ENCODE data around the gene MBNL1.
"Not testable (repeated sequence)": the region's sequence is repeated elsewhere in the genome, so short reads cannot be mapped to it uniquely, and the experiment has no call there.

The MBNL1 gene

DNA sequence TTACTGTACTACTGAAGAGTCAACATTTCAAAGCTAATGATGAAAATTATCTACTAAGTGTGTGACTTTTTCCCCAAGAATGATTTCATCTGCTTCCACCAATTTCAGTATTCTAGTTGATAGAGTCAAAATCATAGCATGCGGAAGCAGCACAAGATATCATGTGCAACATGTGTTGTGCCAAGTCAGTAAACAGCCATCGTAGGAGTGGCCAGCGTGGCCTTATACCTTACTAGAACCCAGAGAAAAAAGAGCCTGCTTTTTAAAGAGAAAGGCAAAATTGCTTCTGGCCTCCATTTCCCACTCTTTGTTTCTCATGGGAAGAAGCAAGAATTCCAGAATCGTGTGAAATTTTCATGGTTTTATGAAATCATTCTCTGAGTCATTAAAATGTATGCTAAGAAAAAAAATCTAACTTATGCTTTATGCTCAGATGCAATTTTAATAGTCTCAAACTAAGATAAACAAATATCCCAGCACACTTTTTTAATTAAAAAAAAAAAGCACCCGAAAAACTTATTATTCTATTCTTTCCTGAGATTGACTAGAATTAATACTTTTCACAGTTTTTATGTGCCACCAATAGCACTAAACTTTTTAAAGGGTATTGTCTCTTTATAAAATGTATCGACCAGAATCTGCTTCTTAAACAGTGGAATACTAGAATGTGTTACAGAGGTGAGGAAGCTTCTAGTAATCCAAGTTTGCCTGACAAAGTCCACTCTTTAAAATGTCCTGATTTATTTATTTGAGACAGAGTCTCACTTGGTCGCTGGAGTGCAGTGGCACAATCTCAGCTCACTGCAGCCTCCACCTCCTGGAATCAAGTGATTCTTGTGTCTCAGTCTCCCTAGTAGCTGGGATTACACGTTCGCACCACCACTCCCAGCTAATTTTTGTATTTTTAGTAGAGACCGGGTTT lies 87.3 kb downstream of the MBNL1 start:
- DNase-seq = no peak

DNA sequence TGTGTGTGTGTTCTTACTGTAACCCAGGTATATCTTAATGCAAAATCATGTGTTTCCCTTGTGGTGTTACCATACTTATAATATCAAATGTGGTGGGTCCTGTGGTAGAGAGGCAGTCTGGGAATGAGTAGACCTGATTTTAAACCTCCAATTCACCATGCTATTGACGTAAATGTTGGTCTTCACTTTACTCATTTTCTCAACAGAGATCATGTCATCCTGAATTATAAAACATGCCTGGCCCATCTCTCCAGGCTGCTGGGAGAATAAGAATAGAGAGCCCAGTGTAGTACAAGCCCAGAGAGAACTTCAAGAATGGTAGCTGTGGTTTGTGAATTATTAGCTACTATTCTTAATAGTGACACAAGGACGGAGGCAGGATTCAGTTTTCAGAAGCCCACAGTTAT lies 88.1 kb downstream of the MBNL1 start:
- DNase-seq = no peak

DNA sequence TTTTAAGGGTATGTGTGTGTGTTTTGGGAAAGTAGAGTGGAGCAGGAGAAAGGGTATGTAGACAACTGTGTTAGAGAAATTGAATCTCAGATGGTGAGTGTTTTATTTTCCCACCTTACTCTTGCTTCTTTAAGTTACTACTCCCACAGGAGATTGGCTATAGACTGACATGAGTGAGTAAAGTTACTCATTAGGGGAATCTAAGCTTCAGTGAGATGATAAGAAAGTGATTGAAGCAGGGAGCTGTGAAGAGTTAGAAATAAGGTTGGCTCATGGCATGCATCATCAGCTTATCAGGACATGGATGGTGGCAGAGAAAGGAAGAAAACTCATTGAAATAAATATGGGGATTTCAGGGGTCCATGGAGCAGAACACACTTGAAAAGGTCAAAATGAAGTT lies 88.9 kb downstream of the MBNL1 start:
- DNase-seq = no peak

DNA sequence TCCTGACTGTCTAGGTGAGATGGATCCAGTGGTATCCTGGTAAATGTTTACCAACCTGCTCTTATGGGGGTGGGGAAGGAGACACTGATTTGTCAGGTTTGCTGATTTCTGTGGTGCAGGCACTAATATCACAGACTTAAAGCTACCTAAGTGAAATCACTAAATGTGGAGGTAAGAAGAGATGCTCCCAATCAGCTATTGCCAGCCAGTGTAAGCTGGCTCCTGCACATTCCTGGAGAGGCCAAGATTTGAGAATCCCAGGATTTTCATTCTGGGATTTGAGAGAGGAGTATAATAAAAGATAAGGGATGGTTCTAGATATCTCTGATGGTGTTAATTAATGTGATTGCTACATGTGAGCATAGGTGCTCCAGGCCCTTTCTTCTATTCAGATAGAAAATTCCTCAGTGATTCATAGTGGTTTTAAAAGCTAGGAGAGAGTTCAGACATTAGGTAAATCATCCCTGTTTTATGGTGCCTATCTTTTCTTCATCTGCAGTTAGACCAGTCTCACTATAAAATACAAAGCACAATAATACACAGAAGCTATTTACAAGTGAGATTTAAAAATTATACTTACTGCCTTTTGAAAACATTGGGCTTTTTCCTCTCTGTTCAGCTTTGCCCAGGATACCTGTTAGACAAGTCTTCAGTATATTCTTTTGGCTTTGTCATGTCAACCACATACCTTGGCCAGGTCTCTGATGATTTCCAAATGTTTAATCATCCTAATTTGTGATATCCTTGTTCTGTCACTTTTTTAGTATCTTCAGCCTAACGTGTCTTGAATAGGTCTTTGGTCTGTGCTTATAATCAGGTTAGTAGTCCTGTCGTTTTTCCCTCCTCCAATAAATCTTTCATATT lies 90.9 kb downstream of the MBNL1 start:
- no peak for DNase-seq

DNA sequence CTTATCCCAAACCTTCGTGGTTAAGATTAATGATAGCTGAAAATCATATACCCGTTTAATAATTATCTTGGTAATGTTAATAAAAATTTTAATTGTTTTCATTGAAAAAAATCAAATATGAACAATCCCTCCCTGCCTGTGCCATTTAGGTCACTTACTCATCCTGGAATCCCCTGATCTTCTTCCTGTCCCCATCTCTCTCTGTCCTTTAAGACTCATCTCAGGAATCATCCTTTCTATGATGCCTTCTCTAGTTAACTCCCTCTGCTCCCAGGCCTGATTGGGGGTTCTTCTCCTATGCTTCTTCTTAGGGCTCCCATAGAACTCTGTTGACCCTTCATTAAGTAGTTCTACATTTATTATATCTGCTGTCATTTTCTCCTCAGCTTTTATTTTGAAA lies 91.6 kb downstream of the MBNL1 start:
- no peak for DNase-seq

DNA sequence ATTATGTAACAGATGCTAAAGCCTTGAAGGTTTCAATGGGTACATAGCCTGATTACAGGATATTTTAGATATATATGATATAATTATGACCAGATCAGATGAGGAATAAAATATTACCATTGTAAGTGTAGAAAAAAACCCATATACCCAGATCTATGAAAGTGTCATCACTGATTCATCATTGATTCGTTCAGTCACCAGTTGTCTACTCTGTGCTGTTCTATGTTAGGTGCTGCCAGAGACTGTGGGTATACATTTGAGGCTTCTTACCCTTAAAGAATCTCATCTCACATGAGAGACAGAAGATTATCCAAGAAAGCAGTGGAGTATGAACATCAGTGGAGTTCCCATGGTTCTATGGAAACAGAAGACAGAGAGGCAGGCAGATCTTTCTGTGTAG lies 92.2 kb downstream of the MBNL1 start:
- DNase-seq = no peak

DNA sequence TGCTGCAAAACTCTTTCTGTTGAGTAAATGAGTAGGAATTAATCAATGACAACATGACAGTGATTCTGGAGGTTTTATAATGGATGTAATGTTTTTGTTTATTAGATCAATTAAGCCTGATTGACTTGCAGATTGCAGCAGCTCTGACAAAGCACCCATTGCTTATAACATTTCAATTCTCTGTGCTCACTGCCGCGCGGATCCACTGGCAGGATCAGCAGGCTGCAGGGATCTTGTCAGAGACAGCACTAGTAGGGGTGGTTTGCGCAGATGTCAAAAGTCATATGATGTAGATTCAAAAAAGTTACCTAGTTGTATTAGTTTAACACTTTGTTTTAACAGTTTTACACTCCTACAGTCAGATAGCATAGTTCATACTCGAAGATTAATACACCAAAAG lies 93.4 kb downstream of the MBNL1 start:
- no peak for DNase-seq

DNA sequence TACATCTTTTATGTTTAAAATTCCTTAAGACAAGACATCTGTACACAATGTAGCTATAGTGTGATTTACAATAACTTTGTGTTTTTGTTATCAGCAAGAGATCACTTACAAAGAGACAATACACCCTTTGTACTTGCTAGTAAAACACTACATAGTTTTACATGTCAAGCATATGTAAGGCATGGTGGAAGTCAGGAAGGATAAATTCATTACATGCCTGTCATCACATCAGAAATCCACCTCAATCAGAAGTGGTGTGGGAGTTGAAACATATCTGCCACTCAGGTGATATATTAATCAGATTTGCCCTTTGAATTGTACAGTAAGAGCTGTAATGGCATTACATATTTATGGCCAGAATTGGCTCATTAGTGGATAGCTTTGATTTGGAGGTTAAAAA lies 95.5 kb downstream of the MBNL1 start:
- no peak for DNase-seq

DNA sequence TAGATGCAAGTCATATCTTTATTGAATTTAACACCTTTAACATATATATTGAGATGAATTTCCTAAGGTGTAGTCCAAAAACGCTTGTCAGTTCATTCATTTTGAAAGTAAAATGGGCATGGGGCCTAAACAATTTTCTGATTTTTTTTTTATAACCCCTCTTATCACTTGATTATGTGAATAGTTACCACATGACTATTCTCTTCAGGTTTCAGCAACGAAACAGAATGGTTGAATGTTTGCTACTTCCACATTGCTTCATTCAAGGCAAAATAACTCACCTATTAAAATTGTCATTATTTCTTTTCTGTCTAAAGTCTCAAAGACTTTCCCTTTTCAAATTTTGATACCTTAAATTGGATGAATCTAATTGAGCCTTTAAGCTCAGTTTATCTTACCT lies 96.4 kb downstream of the MBNL1 start:
- DNase-seq = no peak

DNA sequence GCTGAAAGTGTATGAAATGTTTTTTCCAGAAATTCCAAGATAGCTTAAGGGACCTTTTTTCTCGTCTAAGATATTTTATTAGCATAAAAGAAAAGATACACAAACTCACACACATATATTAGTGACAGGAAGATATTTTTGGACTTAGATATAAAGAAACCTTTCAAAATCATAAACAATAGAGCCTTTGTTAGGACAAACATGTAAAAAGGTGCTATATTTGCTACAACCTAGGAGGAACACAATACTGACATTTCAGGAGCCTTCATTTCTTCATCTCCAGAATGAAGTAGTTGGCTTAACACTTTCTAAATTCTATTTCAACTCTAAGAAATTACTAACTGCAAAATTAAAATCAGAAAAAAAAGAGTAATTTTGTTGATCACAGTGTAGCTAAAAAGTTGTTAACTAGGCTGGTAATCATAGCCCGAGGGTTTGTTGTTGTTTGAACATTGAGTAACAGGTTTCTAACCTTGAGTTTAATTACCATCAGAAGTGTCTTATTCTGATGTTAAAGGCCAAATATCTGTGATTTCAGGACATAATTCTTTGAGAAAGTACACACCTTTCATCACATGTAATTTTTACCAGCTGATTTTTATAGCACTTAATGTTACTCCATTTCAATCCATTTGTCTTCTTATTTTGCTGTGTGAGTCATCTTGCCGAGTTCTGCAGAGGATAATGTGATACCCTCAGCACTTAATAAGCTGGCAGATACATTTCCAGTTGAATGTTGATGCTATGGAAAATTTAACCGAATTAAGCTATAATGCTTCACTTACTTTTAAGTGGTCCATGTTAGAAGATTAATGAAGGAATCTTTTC lies 97.3 kb downstream of the MBNL1 start:
- no peak for DNase-seq

DNA sequence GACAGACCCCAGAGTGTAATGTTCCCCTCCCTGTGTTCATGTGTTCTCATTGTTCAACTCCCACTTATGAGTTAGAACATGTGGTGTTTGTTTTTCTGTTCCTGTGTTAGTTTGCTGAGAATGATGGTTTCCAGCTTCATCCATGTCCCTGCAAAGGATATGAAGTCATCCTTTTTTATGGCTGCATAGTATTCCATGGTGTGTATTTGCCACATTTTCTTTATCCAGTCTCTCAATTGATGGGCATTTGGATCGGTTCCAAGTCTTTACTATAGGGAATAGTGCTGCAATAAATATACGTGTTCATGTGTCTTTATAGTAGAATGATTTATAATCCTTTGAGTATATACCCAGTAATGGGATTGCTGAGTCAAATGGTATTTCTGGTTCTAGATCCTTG lies 98.5 kb downstream of the MBNL1 start:
- DNase-seq = not testable (repeated sequence)

DNA sequence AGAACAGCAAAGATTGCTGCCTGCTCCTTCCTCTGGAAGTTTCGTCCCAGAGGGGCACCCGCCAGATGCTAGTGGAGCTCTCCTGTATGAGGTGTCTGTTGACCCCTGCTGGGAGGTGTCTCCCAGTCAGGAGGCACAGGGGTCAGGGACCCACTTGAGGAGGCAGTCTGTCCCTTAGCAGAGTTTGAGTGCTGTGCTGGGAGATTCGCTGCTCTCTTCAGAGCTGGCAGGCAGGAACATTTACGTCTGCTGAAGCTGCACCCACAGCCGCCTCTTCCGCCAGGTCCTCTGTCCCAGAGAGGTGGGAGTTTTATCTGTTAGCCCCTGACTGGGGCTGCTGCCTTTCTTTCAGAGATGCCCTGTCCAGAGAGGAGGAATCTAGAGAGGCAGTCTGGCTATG lies 103.9 kb downstream of the MBNL1 start:
- DNase-seq = not testable (repeated sequence)

DNA sequence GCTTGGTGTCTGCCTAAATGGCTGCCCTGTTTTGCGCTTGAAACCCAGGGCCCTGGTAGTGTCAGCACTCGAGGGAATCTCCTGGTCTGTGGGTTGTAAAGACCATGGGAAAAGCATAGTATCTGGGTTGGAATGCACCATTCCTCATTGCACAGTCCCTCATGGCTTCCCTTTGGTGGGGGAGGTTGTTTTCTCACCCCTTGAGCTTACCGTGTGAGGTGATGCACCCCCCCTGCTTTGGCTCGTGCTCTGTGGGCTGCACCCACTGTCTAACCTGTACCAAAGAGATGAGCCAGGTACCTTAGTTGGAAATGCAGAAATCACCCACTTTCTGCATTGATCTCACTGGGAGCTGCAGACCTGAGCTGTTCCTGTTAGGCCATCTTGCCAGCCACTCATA lies 104.7 kb downstream of the MBNL1 start:
- no peak for DNase-seq

DNA sequence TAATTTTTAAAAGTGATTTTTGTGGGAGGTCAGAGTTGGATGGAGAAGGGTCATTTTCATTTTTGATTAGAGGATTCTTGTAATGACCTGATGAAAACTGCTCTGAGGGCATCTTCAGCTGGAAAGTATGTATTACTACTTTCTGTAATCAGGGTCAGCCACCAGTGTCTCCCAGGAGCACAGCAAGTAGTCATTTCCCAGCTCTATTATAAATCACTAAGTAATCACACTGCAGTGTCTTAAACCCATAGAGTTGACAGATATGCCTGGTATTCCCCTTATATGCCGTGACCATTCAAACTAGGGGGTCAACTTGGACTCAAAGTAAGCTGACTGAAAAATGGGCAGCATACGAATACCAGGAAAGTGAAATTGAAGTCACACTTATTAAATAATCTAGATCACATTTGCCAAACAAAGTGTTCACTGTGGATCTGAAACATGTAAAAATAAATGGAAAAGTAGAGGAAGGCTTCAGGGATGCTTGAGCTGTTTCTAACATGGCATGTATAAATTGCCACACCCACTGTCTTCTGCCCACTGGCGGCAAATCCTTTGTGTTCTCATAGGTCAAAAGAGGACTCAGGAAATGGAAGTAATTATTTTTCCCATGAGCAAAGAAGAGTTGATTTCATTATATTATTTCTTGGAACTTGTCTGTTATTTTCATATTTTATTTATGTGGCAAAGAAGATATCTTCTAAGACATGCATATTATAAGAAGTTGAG lies 105.7 kb downstream of the MBNL1 start:
- DNase-seq = no peak

DNA sequence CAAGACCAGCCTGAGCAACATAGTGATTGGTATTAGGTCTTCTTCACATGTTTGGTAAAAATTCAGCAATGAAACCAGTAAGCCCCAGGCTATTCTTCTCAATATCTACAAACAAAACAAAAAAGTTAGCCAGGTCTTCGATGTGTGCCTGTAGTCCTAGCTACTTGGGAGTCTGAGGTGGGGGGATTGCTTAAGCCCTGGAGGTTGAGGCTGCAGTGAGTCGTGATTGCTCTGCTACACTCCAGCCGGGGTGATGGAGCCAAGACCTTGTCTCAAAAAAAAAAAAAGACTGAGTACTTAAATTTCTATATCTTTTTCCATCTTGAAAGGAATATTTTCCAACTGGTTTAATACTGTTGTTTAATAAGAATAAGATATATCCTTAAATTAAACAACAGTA lies 106.8 kb downstream of the MBNL1 start:
- DNase-seq = no peak

DNA sequence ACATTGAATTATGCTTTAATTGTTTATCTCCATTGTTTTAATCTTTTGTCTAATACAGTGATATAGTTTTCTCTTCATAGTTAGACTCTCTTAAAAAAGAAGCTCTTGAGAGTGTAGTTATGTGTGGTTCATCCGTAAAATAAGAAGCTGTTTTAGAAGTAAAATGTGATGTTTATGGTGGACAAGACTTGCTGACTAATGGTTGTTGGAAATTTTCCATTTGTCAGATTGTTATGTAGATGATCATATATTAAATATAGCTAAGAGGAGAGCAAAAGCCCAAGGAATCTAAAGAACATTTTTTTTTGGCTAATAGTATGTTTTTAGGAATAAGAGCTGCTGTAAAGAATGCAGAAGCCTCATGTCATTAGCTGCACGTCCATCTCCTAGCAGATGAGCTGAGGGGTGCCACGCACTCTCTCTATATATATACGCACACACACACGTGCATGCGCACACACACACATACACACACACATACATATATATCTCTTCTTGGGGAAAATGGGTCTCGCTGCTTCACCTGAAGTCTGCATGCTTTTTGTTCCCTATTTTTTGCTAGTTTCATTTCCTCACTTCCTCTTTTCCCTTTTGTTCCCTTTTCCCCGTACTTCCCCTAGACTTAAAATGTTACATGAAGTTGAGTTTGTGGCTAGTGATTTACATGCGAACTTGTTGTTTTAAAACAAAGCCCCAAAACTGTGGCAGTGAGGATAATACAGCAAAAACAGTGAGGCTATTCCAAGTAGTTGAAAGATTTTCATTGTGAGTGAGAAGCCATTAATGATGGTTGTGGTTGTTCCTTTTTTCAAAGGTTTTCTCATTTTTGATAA lies 107.8 kb downstream of the MBNL1 start:
- DNase-seq = no peak

DNA sequence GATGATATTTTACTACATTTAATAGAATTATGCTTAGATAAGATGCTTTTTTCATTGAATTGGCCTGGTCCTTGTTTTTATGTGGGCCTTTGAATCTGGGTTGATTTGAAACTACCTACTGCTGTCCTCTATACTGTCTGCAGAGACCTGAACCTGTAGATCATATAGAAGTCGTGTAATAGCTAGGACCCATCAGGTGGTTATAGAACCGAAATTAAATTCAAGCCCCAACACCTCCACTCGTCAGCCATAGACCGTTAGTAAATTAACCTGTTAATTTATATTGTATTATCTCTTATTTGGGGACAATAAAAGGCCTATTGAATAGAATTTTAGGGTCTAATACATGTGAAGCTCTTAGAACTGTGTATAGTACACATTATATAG lies 108.4 kb downstream of the MBNL1 start:
- no peak for DNase-seq

DNA sequence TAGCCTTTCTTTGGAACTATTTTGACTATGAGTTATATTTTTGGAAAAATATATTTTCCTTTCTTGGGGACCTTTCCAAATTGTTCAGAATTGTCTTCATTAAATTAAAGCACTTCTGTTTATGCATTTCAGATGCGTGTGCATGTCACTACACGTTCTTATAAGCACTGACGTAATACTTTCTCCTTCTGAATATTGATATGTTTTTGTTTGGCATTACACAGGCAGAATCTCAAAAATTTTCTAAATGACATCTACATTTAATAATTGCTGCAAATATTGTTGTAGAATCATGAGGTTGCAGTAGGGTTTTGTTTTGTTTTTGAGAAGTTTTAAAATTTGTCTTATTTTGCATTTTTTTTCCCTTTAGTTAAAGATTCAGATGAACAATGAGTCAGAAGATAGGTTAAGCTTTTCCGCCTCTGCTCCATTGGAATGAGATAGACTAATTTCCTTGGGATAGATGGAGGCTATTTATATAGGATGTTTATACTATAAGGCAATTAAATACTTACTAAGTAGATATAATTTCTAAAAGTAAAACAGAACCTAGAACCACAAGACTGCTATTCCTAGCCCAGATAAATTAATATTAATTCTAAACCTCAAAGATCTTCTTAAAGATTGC lies 110.8 kb downstream of the MBNL1 start:
- no peak for DNase-seq

DNA sequence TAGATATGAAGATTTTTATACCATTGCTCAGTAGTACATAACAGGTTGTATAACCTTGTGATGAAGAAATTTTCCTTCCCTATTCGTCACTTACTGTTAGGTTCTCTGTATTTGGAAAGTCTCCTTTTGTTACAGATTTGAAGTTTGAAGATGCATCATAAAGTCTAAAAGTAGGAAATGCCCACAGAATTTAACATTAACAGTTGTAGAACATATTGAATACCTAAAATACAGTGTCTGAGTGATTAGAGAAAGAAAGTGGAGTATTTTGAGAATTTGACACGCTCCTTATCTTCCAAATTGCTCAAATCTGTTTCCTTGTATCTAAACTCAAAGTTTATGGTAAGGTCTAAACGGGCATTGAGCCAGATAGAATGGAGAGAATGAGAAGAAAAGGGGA lies 111.3 kb downstream of the MBNL1 start:
- DNase-seq = no peak

DNA sequence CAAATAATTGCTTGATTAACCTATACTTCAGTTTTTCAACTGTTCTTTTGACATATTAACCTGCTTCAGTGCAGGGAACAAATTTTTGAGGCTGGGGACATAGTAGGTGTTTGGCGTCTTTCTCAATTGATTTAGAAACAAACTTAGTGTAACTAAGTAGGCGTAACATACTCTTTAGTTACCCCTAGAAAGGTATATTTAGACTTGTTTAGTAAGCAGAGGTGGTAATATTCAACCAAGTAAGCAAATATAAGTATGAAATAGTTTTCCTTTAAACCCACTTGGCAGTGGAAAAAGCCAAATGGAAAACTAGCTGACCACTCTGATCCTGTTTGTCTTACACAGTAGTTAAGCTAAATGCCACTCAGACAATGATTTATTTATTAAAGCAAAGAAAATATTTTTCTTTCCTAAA lies 113.2 kb downstream of the MBNL1 start:
- DNase-seq = no peak

Data from activated naive CD4-positive, alpha-beta T cell treated with anti-CD3 and anti-CD28 coated beads, Interleukin-2, amount 50 U/mL, for 16 hours (primary cell).